GM20000 (cell line): ENCODE data around the gene ZBTB40.

Experiments
- DNase-seq: peaks from one replicate; pipeline ENCODE4 v3.0.0; 2012; ENCODE audit warnings: low spot score
- CTCF ChIP-seq: IDR thresholded peaks from 2 replicates; pipeline ENCODE4 v1.5.1; 2012; ENCODE audit warnings: mild to moderate bottlenecking, control low read depth; ENCODE audit errors: extremely low read depth, missing control alignments

ZBTB40 gene

DNA sequence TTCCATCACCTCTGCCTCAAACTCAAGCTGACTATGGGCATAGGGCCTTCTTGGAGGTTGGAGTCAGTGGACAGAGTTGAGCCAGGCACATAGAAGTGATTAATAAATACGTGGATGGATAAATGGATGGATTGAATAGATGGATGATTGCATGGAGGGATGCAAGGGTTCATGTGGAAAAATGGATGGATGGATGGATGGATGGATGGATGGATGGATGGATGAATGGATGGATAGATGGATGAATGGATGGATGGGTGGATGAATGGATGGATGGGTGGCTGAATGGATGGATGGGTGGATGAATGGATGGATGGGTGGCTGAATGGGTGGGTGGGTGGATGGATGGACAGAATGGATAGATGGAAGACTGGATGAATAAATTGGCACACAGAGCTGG is 40.1 kb upstream of the ZBTB40 start:
- no peak for TF ChIP-seq CTCF
- no peak for DNase-seq

GRCh38 chr1:22412932-22413727 is 38.5 kb upstream of the ZBTB40 start:
- TF ChIP-seq CTCF: no peak
- DNase-seq: no peak

DNA sequence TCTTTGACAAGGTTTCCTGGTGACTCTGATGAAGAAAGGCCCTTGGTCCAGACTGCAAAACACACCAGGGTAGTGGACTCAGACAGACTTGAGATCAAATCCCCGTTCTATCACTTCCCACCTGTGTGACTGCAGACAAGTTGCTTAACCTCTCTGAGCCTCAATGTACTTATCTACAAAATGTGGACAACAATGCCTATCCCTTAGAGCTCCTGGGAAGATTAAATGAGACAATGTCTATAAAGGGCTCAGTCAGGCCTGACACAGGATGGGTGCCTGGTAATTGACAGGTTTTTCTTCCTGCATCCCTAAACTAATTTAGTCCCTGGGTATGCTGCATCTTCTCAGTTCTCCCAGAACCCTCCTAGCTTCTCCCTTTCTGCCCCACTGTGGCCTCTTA is 37.9 kb upstream of the ZBTB40 start:
- TF ChIP-seq CTCF: no peak
- no peak for DNase-seq

GRCh38 chr1:22414244-22414751 is 37.4 kb upstream of the ZBTB40 start:
- no peak for TF ChIP-seq CTCF
- no peak for DNase-seq

- DNase-seq: no peak
- no peak for TF ChIP-seq CTCF
Observed at GRCh38 chr1:22415489-22415888, 36.2 kb upstream of the ZBTB40 start.

DNA sequence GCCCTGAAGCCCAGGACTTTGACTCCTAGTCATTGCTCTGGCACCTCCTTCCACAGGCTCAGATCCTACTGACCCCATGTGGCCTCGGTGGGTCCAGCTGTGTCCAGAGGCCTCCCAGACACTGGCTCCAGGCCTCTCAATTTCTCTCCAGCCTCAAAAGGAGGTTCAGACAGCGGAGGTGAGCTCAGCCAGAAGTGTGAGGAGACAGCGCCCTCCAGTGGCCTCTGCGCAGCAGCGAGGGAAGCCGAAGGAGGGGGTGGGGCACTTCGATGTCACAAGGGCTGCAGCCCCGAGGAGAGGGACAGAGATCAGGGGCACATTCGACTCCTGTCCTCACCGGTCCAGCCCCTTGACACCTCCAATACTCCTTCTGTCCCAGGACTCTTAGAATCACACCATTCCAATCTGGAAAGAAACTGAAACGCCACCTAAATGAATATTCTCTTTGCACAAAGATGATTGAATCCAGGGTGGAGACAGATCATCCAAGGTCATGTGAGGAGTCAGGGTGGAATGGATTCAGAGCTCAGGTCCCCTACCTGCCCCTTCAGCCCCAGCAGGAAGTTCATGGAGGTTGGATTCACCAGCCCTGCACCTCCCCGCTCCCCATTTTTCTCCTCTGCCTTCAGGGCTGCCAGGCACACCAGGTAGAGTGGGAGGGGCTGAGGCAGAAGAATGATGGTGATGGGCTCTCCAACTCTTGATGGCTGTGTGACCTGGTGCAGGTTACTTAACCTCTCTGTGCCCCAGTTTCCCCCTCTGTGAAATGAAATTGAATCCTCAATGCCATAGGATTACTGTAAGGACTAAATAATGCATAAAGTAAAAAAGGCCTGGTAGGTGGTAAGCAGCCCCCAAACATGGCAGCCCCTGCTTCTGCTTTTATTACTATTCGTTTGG is 34.8 kb upstream of the ZBTB40 start:
- TF ChIP-seq CTCF: peak; percentile 85
- DNase-seq: peak; percentile 79

DNA sequence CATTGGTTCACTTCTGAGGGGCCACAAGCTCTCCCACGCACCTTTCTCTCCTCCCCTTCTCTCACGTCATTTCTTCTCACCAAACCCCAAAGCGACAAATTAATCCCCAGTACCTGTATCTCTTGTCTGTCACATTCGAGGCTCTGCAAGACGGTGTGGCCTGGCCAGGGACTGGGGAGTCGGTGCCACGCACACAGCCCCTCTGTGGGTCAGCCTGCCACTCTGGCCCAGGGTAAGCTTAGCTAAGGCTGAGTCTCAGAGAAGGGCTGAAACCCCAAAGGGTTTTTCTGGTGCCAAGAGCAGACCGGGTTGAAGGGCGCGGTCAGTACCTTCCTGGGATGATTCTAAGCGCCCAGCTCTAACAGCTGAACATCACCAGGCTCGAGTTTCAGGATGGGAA is 34.2 kb upstream of the ZBTB40 start:
- TF ChIP-seq CTCF: no peak
- no peak for DNase-seq
